ENCODE results near the gene CSNK2B.

DNA sequence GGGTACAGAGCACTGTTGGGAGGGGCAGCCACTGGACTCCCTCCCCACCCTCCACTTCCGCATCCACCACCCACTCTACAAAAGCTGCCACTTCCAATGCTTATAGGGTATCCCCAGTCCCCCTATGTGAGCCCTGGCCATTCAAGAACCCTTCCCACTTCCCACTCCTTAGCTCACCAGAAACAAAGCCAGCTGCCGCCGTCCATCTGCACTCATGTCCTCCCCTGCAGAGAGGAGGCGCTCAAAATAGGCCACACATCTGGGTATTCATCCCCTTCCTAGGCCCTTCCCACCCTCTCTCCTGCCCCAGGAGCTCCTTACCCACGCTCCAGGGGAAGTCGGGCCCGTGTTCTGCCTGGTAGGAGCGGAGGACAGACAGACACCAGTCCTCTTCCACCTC is 21.4 kb downstream of the CSNK2B start:
- TF ChIP-seq, protein P1, sequence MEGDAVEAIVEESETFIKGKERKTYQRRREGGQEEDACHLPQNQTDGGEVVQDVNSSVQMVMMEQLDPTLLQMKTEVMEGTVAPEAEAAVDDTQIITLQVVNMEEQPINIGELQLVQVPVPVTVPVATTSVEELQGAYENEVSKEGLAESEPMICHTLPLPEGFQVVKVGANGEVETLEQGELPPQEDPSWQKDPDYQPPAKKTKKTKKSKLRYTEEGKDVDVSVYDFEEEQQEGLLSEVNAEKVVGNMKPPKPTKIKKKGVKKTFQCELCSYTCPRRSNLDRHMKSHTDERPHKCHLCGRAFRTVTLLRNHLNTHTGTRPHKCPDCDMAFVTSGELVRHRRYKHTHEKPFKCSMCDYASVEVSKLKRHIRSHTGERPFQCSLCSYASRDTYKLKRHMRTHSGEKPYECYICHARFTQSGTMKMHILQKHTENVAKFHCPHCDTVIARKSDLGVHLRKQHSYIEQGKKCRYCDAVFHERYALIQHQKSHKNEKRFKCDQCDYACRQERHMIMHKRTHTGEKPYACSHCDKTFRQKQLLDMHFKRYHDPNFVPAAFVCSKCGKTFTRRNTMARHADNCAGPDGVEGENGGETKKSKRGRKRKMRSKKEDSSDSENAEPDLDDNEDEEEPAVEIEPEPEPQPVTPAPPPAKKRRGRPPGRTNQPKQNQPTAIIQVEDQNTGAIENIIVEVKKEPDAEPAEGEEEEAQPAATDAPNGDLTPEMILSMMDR (conservative IDR thresholded peaks at IDR 0.05 in 1 of 2, IDR thresholded peaks at IDR 0.05 in 1 of 2; ENCODE audit: extremely low read depth in 1 of 2, insufficient read depth in 1 of 2, low read depth in 1 of 2, low read length in 2 of 2): no peak
- no peak for TF ChIP-seq EZH2 (IDR thresholded peaks at IDR 0.05; ENCODE audit: borderline replicate concordance, low read length)
